HG02610 (cell line): ENCODE data around the gene NRXN2.

Source experiments
- ATAC-seq: cut with Tn5 transposase; IDR thresholded peaks from one replicate; pipeline ENCODE4 v1.9.1; 2021; ENCODE audit warnings: mild to moderate bottlenecking, moderate library complexity; ENCODE audit not compliant: unreplicated experiment

The NRXN2 gene

GRCh38 chr11:64722141-64723065 lies 594 bp downstream of the NRXN2 start:
- no peak for ATAC-seq

DNA sequence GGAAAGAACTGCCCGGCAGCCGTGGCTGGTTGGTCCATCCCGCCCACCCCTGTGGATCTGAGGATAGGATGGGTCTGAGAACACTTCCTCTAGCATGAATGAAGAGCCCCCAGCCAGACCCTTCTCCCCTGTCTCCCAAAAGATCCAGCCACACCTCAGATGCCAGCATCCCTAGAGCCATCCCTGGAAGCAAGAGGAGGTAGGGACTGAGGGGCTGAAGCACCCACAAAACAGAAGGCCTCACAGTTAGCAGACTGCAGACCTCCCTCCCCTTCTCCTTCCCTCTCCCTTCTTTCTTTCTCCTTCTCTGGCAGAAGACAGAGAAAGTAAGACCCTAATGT lies 1.7 kb downstream of the NRXN2 start:
- no peak for ATAC-seq

DNA sequence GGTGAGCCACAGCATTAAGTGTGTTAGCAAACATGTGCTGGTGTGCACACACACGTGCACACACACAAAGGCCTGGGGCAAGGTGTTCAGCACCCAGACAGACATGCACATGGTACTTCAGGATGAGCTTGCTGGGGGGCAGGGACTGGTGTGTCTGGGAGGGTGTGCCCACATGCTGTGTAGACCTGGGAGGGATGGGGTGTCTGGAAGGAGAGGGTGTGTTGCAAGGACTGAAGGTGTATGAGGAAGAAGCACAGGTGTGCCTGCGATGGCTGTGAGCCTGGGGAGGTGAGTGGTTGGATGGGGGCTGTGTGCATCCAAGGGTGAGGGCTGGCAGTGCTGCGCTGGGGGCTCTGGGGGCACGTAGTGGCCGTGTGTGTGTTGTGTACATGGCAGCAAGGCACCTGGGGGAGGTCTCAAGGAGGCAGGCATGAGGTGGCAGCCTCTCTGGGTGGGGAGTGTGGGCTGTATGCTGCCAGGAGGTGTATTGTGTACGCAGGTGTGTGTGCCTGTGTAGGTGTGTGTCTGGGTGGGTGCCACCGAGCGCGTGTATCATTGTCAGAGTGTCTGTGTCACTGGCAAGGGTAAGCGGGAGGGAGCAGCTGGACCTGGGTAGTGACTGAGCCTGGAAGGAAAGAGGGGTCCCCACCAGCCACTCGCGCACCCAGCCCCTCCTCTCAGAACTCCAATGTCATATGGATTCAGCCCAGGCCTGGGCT lies 2.2 kb downstream of the NRXN2 start:
- no peak for ATAC-seq

- no peak for ATAC-seq
Observed at GRCh38 chr11:64720167-64720566, 2.8 kb downstream of the NRXN2 start.

GRCh38 chr11:64719406-64719805 lies 3.6 kb downstream of the NRXN2 start:
- ATAC-seq = no peak

GRCh38 chr11:64718780-64719124 lies 4.2 kb downstream of the NRXN2 start:
- no peak for ATAC-seq

DNA sequence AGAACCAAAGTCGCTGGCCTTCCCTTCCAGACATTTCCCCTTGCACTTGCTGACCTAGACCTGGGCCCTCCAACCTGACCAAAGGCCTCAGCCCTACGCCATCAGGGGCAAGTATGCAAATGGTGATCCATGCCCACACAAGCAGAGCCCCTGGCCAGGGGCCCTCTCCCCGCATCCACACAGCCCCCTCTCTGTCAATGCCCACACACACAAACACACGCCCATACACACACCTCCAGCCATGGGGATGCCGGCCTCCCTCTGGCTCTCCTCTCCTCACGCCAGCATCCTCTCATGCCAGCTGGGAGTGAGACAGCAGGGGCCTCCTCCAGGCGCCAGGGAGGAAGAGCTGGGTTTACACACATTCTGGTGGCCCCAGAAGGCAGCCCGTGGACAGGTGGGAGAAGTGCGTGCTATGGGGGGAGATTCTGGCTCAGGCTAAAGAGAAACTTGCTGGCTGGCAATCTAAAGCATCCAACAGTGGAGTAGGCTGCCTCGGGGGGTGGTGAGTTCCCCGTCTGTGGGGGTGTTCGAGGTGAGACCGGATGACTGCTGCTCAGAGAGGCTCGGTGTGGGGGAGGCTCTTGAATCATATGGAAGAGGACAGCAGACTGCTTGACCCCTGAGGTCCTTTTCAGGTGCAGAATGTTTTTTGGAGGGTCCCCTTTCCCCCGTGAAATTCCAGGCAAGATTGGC lies 4.8 kb downstream of the NRXN2 start:
- no peak for ATAC-seq

- no peak for ATAC-seq
Observed at GRCh38 chr11:64717268-64717578, 5.8 kb downstream of the NRXN2 start.

DNA sequence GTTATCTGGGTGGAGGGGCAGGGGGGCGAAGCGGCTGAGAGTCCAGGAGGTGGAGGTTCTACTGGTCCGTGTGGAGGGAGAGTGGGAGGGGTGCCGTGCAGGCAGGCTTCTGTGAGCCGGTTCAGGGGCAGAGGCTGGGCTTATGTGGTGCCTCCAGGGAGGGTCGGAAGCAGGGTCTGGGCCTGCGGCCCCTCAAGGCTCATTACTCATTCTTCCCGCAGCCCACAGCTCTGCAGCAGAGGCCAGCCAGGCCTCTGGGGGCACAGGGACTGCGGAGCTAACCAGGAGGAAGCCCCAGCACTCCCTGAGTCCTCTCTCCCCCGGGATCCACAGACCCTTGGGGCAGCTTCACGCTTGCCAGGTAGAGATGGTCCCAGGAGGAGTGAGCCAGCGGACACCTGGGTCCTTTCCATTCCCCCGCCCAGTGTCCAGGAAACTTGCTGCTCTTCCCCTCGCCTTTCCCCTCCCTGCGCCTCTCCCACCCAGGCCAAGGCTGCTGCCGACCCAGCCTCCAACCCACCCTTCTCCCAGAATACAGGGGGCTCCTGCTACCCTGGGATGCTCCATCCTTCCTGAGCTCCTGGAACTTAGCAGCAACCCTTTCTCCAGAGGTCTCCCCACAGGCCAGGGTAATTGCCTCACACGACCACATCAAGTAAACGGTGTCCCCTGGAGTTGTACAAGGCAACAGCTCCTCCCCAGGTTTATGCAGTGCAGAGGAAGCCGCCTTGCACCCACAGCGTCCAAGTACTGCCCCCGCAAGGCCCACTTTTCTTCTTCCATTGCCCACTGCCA lies 6.3 kb downstream of the NRXN2 start:
- ATAC-seq = no peak

- ATAC-seq = no peak
Observed at GRCh38 chr11:64715756-64716472, 7.1 kb downstream of the NRXN2 start.

- ATAC-seq = no peak
Observed at GRCh38 chr11:64715110-64715509, 7.9 kb downstream of the NRXN2 start.

DNA sequence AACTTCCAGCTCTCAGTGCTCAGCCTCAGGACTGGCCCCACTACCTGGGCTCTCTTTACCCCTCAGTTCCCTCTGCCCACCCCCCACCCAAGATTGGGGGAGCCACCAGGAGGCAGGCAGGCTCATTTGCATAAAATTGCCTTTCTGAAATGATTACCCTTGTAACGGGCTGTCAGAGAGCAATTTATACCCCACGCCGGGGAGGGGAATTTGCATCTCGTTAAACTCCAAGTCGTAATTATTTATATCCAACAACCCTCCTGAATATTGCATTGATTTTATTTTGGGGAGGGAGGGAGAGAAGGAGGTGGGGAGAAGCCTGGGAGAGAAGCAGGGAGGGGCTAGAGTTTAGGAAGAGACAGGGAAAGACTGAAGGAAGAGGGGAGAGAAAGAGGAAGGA lies 8.3 kb downstream of the NRXN2 start:
- no peak for ATAC-seq

GRCh38 chr11:64713781-64714363 lies 9.1 kb downstream of the NRXN2 start:
- no peak for ATAC-seq

DNA sequence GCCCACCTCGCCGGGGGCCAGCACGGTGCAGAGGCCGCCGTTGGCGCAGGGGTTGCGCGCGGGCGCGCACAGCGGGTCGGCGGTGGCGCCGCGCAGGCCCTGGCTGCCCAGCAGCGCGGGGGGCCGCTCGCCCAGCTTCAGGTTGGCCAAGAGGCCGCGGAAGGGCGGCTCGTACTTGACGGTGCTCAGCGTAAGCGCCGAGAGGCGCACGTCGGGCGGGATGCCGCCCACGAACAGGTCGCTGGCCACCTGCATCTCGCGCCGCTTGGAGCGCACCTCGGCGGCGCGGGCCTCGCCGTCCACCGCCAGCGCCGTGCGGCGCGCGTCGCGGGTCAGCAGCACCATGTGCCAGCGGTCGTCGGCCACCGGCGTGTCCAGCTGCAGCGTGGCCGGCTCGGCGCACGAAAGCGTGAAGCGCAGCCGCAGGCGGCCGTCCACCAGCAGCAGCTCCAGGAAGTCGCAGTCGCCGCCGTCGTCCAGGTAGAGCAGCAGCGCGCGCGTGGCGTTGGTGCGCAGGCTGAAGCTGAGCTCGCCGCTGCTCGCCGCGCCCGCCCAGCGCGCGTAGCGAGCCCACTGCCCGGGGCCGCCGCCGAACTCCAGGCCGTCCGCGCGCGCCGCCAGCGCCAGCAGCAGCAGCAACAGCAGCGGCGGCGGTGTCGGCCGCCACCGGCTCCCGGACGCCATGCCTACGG lies 9.8 kb downstream of the NRXN2 start:
- no peak for ATAC-seq

DNA sequence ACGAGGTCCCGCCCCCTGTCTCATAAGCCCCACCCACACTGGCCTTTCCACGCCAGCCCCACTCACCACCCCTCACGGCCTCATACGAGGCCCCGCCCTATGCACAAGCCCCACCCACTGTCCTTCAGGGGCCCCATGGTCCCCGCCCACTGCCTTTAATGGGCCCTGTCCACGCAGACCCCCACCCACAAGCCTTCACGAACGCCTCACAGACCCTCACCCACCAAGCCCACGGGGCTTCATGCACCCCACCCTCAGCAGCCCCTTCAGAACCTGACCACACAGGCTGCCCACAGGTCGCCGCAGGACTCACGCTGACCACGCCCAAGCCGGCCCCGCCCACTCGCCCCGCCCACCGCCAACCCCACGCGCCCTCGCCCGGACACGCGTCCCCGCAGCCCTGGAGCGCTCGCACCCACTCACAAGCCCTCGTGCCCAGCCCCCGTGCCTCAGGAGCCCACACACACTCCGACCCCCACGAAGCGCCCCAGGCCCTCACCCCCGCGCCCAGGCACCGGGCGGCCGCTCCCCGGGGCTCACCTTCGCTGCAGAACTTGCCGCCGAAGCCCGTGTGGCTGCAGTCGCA lies 10.5 kb downstream of the NRXN2 start:
- ATAC-seq = no peak

DNA sequence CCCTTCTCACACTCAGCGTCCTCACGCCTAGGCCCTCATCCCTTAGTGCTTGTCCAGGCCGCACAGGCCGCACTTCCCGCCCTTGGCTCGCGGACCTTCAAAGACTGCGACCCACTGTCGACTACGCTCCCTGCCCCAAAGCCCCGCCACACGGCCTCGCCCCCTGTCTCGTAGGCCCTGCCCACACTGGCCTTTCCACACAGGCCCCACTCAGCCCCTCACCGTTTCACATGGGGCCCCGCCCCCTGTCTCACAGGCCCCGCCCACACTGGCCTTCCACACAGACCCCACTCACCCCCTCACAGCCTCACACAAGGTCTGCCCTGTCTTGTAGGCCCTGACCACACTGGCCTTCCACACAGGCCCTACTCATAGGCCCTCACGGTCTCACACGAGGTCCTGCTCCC lies 11.0 kb downstream of the NRXN2 start:
- ATAC-seq = no peak

- no peak for ATAC-seq
Observed at GRCh38 chr11:64711138-64711955, 11.7 kb downstream of the NRXN2 start.

DNA sequence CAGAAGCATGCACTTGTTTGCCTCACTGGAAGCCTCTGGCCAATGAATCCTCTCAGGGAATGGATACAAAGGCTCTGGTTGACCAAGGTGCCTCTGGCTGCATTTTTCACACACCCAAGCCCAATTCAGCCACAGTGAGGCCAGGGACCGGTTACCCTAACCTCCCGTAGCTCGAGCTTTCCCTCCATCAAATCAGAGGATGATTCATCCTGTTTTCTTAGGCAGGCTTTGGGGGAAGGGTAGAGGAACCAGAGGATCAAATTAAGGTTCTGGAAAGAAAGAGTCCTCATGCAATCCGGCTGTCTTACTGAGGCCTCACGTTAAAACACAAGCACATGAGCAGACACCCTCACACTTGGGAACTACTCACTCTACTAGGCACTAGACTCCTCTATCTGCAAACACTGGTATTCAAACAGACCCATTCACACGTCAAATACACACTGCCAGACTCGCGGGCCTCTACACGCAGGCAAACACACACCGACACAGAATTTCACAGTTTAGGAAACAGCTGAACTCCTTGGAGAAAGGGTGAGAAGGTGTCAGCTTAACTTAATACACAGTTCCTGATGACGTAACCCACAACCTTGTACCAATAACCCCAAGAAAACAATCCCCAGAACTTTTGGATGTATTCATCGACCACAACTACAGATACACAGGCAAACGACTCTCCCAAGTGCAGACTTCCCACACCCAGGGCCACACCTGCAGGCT lies 12.4 kb downstream of the NRXN2 start:
- ATAC-seq = no peak
